T47D (cell line): ENCODE measurements around the gene EIF4G1.
A peak's percentile ranks its signal among the peaks of the same experiment; 100 is the strongest.

Experiments used
- DNase-seq, 2 experiments: peaks; one replicate each; pipeline versions ENCODE4 v3.0.0 to v3.0.0-alpha.2; 2011 to 2012; ENCODE audit warnings: low read depth in 1 of 2, low spot score in 1 of 2
- JUND ChIP-seq: IDR thresholded peaks from 2 replicates; pipeline ENCODE4 v1.6.1; 2012; ENCODE audit warnings: low read depth
- in situ Hi-C: cut with HindIII; loops from 2 replicates; pipeline ENCODE4 v1.10.0; 2016; ENCODE audit warnings: low sequenced_read_pairs, low pct_unique_long_range_greater_than_20kb

EIF4G1 gene

GRCh38 chr3:184314700-184315542 is 515 bp downstream of the EIF4G1 start:
- DNase-seq: peak; percentile 69 to 90
- in situ Hi-C loops: no loop called here

GRCh38 chr3:184315543-184315867 is 1.1 kb downstream of the EIF4G1 start:
- DNase-seq: peak in 1 of 2 experiments; percentile 4
- in situ Hi-C loops: no loop called here
- no peak for TF ChIP-seq JUND

More at GRCh38 chr3:184314700-184315542, 515 bp downstream of the EIF4G1 start:
- TF ChIP-seq JUND: no peak

- no peak for TF ChIP-seq JUND
- in situ Hi-C loops: no loop called here
- peak; percentile 44 for DNase-seq
Observed at GRCh38 chr3:184315871-184316661, 1.7 kb downstream of the EIF4G1 start.

- DNase-seq: peak in 1 of 2 experiments; percentile 11
- in situ Hi-C loops: no loop called here
- TF ChIP-seq JUND: no peak
Observed at GRCh38 chr3:184316792-184317191, 2.4 kb downstream of the EIF4G1 start.

- in situ Hi-C loops: no loop called here
- peak in 1 of 2 experiments; percentile 4 for DNase-seq
- TF ChIP-seq JUND: no peak
Observed at GRCh38 chr3:184317201-184317600, 2.8 kb downstream of the EIF4G1 start.

GRCh38 chr3:184320104-184320445 is 5.7 kb downstream of the EIF4G1 start:
- peak; percentile 97 to 100 for DNase-seq
- TF ChIP-seq JUND: 0 out of 2 replicates have a peak, but pooled peaks have one; percentile 57
- in situ Hi-C loops: no loop called here

- no peak for TF ChIP-seq JUND
- no peak for DNase-seq
- in situ Hi-C loops: no loop called here
Observed at GRCh38 chr3:184321666-184322065, 7.3 kb downstream of the EIF4G1 start.

- in situ Hi-C loops: no loop called here
- DNase-seq: peak in 1 of 2 experiments; percentile 8
- no peak for TF ChIP-seq JUND
Observed at GRCh38 chr3:184322731-184323487, 8.5 kb downstream of the EIF4G1 start.

GRCh38 chr3:184323696-184324095 is 9.3 kb downstream of the EIF4G1 start:
- no peak for TF ChIP-seq JUND
- peak in 1 of 2 experiments; percentile 4 for DNase-seq
- in situ Hi-C loops: no loop called here

- peak in 1 of 2 experiments; percentile 0 for DNase-seq
- in situ Hi-C loops: no loop called here
- no peak for TF ChIP-seq JUND
Observed at GRCh38 chr3:184325269-184325668, 10.9 kb downstream of the EIF4G1 start.

GRCh38 chr3:184325715-184326369 is 11.4 kb downstream of the EIF4G1 start:
- DNase-seq: peak in 1 of 2 experiments; percentile 1
- in situ Hi-C loops: no loop called here
- TF ChIP-seq JUND: no peak

GRCh38 chr3:184327171-184327570 is 12.8 kb downstream of the EIF4G1 start:
- in situ Hi-C loops: no loop called here
- DNase-seq: peak in 1 of 2 experiments; percentile 0
- TF ChIP-seq JUND: no peak
